HG03103 (cell line): ENCODE measurements around the gene HOXB9.

ENCODE experiments used
- ATAC-seq: cut with Tn5 transposase; IDR thresholded peaks from one replicate; pipeline ENCODE4 v1.9.1; 2021; ENCODE audit warnings: low read depth; ENCODE audit not compliant: unreplicated experiment

Gene HOXB9

GRCh38 chr17:48600244-48601098 is 25.7 kb downstream of the HOXB9 start:
- ATAC-seq: no peak

- no peak for ATAC-seq
Observed at GRCh38 chr17:48599354-48599753, 26.8 kb downstream of the HOXB9 start.

DNA sequence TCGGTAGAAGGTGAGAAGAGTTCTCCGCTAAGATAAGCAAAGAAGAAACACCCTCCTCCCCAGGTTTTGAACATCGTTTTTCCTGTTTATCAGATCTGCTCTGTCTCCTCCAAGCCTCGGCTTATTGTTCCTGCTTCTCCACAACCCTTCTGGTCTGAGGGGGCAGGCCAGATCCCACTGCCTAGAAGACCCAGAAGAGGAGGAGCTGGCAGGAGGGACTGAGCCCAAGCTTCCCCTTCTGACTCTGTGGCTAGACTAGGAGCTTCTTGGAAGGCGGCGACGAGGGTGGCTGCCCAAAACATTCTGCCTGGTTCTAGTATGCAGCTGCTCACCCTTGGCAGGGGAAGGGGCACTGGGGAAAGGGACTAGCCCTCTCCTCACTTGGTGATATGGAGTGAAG is 27.4 kb downstream of the HOXB9 start:
- ATAC-seq: no peak

GRCh38 chr17:48597778-48598631 is 28.2 kb downstream of the HOXB9 start:
- no peak for ATAC-seq

GRCh38 chr17:48597528-48597777 is 28.7 kb downstream of the HOXB9 start:
- ATAC-seq: no peak

DNA sequence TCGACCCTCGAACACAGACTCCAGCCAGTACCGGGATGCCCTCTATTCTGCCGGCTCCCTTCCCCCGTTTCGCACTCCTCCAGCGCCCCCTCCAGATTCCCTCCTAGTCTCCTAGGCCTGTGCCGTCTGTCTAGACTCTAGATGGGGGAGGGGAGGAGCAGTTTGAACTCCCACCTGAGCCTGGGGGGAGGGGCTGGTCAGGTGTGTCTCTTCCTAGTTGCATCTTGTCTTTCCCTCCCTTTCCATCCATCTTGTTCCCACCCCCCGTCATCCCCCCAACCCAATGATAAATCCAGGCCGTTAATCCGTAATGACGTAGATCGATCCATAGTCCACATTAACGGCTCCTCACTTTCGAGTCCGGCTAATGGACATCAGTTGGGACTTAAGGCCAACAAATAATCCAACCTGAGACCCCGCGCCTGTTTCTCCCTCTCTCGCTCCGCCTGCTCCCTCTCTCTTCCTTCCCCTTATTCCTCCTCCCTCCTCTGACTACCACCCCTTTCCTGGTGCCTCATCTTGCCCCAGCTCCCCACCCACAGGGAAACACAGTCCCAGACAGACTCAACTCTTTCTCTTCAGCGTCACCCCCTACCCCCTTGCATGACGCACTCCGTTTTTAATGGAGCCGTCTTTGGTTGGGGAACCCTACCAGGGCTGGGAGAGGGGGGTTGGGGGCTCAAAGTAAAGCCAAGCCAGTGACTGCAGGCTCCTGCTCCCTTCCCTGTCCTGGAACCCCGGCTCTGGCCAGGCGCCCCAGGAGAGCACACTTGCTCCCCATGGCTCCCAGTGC is 29.2 kb downstream of the HOXB9 start:
- no peak for ATAC-seq

DNA sequence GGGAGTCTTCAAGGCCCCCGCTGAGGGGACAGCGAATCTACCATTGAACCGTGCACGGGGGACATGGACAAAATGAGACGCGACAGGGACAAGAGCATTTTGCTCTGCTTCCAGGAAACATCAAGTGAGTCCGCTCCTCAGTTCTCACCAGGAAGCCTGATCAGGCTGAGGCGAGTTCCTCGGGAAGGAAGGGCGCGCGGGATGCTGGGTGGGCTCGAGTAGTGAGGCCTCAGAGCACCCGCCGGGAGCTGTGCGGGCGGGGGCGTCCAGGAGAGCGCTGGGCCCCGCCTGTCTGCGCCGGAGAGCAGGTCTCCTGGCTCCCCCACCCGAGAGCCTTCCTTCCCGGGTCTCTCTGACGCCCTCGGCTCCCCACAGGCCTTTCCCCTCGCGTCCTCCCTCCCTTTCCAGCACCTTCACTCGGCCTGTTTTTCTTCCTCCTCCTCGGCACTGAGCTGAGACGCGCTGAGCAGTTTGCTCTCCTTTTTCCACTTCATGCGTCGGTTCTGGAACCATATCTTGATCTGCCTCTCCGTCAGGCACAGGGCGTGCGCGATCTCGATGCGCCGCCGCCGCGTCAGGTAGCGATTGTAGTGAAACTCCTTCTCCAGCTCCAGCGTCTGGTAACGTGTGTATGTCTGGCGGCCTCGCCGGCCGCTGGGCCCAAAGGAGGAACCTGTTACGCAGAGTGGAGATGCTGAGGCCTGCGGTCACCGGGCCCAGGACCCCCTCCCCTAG is 30.0 kb downstream of the HOXB9 start:
- ATAC-seq: no peak

GRCh38 chr17:48595278-48595999 is 30.7 kb downstream of the HOXB9 start:
- ATAC-seq: no peak

DNA sequence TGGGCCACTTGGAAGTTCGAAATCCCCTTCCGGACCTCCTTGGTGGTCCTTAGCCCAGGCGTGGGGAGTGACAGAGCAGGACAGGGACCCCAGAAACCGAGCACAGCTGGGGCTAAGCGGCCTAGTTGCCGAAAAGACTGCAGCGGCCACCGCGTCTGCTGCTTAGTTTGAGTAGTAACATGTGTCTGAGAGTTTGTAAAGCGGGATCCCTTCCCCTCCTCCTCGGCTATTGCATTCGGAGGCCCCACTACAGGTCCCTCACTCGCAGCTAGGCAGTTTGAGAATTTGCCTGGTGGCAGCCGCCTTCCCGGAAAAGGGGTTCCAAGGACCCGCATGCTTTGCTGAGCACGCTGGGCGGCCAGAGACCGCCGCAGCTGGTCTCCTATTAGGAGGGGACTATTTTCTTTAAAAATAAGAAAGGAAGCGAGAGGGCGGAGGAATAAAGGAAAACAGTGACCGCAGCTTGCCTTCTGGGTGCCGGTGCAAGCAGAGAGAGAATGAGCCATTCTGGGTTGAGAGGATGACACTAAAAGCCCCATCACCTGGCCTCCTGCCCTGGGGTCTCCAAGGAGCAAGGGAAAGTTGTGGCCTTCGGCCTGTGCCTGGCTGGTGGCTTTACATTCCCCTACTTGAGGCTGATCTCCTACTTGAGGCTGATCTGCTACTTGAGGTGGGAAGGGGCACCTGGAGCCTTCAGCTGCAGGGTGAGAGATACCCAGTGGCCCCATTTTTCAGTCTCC is 31.4 kb downstream of the HOXB9 start:
- ATAC-seq: no peak

GRCh38 chr17:48593840-48594537 is 32.2 kb downstream of the HOXB9 start:
- ATAC-seq: no peak

- no peak for ATAC-seq
Observed at GRCh38 chr17:48593126-48593829, 32.9 kb downstream of the HOXB9 start, which contains the start of gene HOXB5. TSS of gene HOXB5 (minus strand) at chr17:48593779. CDS start at chr17:48593682, 97 bp downstream.

DNA sequence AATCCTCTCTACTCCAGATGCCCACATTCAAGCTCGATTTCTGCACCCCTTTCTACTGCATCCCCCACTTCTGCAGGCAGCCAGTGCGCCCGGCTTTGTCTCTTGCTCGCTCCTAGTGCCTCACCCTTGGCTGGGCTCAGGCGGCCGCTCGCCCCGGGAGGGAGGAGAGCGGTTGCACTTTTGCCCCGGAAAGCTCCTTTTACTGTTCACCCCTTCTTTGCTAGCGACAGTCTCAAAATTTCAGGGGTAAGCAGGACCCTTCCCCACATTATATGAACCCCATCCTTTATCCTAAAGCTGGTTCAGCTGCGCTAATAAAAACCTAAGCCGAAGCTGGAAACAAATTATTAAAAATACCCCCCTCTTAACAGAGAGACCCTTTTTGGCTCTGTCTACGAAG is 33.6 kb downstream of the HOXB9 start:
- no peak for ATAC-seq

DNA sequence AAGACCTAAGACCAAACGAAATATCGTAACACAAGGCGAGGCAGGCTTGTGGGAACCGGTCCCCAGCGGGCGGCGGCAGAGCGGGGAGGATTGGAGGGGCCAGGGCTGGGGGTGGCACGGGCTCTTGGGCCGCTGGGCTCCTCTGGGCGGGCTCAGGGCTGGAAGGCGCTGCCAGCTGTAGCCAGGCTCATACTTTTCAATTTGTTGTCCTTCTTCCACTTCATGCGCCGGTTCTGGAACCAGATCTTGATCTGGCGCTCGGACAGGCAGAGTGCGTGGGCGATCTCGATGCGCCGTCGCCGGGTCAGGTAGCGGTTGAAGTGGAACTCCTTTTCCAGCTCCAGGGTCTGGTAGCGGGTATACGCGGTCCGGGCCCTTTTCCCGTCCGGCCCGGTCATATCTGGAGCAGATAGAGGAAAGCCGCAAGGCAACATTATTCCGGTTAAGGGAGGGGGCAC is 34.1 kb downstream of the HOXB9 start:
- no peak for ATAC-seq

DNA sequence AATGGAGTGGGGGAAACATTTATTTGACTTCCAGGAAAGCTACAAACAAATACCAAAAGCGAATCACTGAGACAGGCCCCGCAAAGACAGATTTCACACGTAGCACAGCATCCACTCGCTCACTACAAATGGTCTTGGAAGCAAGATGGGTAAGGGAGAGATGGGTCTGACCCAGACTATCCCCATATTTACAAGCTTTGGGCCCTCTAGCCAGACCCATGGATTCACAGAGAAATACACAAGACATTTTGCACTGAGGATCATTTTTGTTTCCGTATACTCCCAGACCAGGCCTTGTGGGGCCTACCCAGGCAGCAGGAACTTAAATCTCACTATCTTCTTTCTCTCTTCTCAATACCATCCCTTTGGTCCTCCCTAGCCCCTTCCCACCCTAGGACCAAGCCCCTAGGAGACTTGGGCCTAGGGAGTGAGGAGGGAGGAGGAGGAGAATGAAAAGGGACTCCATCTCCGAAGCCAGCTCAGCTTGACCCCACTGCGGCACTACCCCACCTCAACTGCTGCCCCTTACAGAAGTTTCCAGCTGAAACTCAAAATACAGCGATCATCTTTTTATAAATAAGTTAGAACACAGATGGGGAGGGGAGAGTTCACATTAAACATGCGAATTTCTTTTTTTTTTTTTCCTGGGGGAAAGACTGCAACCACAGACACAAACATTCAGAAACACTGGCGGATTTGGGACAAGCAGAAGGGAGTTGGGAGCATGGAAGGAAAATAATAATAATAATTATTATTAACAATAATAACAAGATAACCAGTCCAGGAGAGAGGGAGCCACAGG is 34.7 kb downstream of the HOXB9 start:
- ATAC-seq: no peak

DNA sequence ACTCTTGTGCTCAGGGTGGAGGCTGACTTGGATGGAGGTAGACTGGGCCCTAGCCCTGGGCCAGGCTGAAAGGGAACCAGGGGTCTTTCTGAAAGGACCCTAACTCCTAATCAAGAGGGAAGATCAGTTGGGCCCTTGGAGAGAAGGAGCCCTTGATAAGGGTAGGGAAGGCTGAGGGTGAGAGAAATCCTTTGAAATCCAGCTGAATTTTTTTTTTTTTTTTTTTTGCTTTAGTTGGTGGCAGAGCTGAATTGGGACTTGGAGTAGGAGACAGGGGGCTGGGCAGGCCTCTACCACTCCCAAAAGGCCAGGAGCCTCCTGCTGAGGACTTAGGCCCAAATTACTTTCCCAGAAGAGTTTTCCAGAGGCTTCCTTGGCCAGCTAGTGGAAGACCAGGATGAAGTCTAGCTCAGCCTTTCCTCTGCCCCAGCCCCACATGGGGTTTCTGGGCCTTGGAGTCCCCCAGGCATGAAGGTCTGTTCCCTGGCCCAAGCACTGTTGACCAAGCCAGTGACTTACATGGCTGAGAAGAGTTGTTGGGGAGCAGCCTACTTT is 35.5 kb downstream of the HOXB9 start:
- ATAC-seq: no peak

- no peak for ATAC-seq
Observed at GRCh38 chr17:48589831-48590606, 36.1 kb downstream of the HOXB9 start, which contains the start of gene HOXB3. TSS of gene HOXB3 (minus strand) at chr17:48590241. CDS start at chr17:48552474, 37,767 bp downstream.
